OCI-LY3 (cell line): ENCODE measurements around the gene MAGI2.

Experiments used
- H2AFZ ChIP-seq: fragments of 200-600, 300-600 bp; shearing (Covaris generic); 2 replicates; pipeline ENCODE4 v1.6.0; 2014; ENCODE audit warnings: antibody characterized with exemption, low read depth, low read length
- H3K27ac ChIP-seq: fragments of 200-600, 300-600 bp; sonication (generic); 2 replicates; pipeline ENCODE4 v1.5.1; 2014; ENCODE audit warnings: mild to moderate bottlenecking, low read length, moderate library complexity, mixed read lengths
- H3K27me3 ChIP-seq: fragments of 200-600, 300-600 bp; sonication (generic); 2 replicates; pipeline ENCODE4 v1.6.1; 2014; ENCODE audit warnings: low read depth, low read length, mixed read lengths
- H3K36me3 ChIP-seq: fragments of 200-600, 300-600 bp; sonication (generic); replicated peaks from 2 replicates; pipeline ENCODE3; 2014; ENCODE audit warnings: low read depth, low read length, mixed read lengths
- H3K4me1 ChIP-seq: fragments of 300-600, 200-600 bp; sonication (generic); 2 replicates; pipeline ENCODE4 v1.6.1; 2014; ENCODE audit warnings: low read length, mixed read lengths
- H3K4me2 ChIP-seq: fragments of 200-600, 300-600 bp; sonication (generic); 2 replicates; pipeline ENCODE4 v1.6.1; 2014; ENCODE audit warnings: low read length, mixed read lengths
- H3K4me3 ChIP-seq: fragments of 300-600, 200-600 bp; sonication (generic); 2 replicates; pipeline ENCODE4 v1.5.1; 2014; ENCODE audit warnings: antibody characterized with exemption, mild to moderate bottlenecking, low read length, moderate library complexity
- H3K79me2 ChIP-seq: fragments of 300-600, 200-600 bp; shearing (Covaris generic); 2 replicates; pipeline ENCODE4 v1.6.1; 2014; ENCODE audit warnings: mild to moderate bottlenecking, low read length, mixed read lengths
- H3K9ac ChIP-seq: fragments of 300-600, 200-600 bp; shearing (Covaris generic); 2 replicates; pipeline ENCODE4 v1.6.0; 2014; ENCODE audit warnings: mild to moderate bottlenecking, low read length, moderate library complexity
- H3K9me3 ChIP-seq: fragments of 200-600, 300-600 bp; shearing (Covaris generic); 2 replicates; pipeline ENCODE4 v1.6.1; 2014; ENCODE audit warnings: low read length, mixed read lengths; ENCODE audit not compliant: insufficient read depth
- H4K20me1 ChIP-seq: fragments of 200-600, 300-600 bp; sonication (generic); 2 replicates; pipeline ENCODE4 v1.6.1; 2016; ENCODE audit warnings: low read length, mixed read lengths; ENCODE audit not compliant: insufficient read depth
- EZH2phosphoT487 ChIP-seq: fragments of 200-600 bp; shearing (Covaris generic); IDR thresholded peaks from 2 replicates; pipeline ENCODE4 v1.6.1; 2018; ENCODE audit warnings: antibody characterized with exemption, mixed run types, low read depth
- TF ChIP-seq, protein P1 (sequence below): fragments of 200-600, 300-600 bp; sonication (generic); IDR thresholded peaks from 2 replicates; pipeline ENCODE4 v1.5.1; 2014; ENCODE audit warnings: antibody characterized with exemption, low read length, low read depth

Gene MAGI2

DNA sequence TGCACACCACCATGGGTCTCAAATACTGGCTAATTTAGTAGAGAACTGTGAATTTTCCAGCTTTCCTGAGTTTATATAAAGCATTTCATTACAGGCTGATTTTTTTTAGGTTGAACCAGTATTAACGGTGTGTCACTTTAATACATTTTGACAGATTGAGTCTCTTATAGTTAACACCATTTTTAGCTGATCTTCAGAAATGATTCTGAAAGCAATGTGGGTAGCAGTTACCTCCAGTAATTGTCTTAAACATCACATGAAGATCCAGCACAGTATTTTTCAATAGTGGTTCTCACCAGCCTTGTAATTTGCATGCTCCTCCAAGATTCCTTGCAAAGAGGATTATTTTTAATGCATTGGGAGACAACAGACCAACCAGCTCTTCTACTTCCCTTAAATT lies 961.3 kb downstream of the MAGI2 start:
- Histone ChIP-seq H3K9ac (no peak overlapping the region), H4K20me1 (no peaks in the 10 kb centered on the region), H3K79me2 (no peaks in the 10 kb centered on the region), H3K27me3 (no peaks in the 10 kb centered on the region), H3K36me3 (no peaks in the 10 kb centered on the region), H3K4me2 (no peak overlapping the region), H2AFZ (no peak overlapping the region), H3K4me1 (no peaks in the 10 kb centered on the region), H3K9me3 (no peaks in the 10 kb centered on the region), H3K4me3 (no peak overlapping the region), H3K27ac (no peak overlapping the region)
- TF ChIP-seq, protein P1, sequence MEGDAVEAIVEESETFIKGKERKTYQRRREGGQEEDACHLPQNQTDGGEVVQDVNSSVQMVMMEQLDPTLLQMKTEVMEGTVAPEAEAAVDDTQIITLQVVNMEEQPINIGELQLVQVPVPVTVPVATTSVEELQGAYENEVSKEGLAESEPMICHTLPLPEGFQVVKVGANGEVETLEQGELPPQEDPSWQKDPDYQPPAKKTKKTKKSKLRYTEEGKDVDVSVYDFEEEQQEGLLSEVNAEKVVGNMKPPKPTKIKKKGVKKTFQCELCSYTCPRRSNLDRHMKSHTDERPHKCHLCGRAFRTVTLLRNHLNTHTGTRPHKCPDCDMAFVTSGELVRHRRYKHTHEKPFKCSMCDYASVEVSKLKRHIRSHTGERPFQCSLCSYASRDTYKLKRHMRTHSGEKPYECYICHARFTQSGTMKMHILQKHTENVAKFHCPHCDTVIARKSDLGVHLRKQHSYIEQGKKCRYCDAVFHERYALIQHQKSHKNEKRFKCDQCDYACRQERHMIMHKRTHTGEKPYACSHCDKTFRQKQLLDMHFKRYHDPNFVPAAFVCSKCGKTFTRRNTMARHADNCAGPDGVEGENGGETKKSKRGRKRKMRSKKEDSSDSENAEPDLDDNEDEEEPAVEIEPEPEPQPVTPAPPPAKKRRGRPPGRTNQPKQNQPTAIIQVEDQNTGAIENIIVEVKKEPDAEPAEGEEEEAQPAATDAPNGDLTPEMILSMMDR, result no peak
- no peak for TF ChIP-seq EZH2phosphoT487

DNA sequence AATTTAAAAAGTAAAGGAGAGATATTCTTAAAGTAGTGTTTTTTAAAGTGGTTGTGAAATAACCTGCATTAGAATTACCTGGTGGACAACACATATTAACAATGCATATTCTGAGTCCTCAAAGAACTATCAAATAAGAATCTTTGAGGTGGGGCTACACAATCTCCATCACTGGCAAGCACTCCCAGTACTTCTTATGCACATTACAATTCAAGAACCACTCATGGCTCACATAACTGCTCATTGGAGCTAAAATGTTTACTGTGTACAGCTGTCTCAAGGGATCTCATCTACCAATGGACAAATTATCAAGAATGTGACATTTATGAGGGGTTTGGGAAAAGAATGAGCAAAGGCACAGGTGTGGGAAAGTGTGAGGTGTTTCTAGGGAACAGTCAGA lies 962.9 kb downstream of the MAGI2 start:
- Histone ChIP-seq H4K20me1 (no peaks in the 10 kb centered on the region), H3K9me3 (no peaks in the 10 kb centered on the region), H3K4me3 (no peak overlapping the region), H3K36me3 (no peaks in the 10 kb centered on the region), H3K27ac (no peak overlapping the region), H3K79me2 (no peaks in the 10 kb centered on the region), H2AFZ (no peak overlapping the region), H3K9ac (no peak overlapping the region), H3K4me1 (no peaks in the 10 kb centered on the region), H3K27me3 (no peaks in the 10 kb centered on the region), H3K4me2 (no peak overlapping the region)
- TF ChIP-seq EZH2phosphoT487, result no peak
- TF ChIP-seq, protein P1, result no peak

DNA sequence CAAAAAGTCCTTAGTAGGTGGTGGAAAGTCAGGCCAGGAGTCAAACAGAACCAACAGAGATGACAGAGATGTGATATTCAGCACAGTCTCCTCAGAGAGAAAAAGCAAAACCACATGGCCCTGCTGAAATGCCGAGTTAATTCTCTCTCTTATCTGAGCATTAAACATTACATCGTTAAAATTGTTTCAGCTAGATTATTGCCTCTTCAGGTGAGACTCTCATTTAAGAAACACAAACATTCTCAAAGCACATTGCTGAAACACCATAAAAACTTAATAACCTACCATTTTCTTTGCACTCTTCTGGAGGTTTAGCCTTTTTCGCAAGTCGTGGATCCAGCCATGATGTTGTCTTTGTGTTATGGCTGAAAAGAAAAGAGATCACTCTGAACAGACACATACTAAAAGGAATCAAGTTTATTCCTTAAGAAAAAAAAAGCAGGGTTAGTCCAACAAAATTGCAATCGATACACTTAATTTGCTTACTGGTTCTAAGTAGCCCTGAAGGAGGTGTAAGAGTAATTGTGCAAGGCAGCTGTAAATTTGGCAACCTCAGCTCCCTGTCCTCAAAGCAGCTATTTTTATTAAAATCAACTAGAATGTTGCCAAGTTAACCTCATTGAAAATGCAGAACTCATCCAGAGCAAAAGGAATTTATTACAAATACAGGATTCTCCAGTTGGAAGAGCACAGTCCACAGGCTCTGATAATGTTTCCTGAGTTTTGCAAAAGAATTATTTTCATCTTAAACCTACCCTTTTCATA lies 963.8 kb downstream of the MAGI2 start:
- Histone ChIP-seq H3K4me1 (no peaks in the 10 kb centered on the region), H3K4me3 (no peak overlapping the region), H3K79me2 (no peaks in the 10 kb centered on the region), H2AFZ (no peak overlapping the region), H3K4me2 (no peak overlapping the region), H3K36me3 (no peaks in the 10 kb centered on the region), H3K27me3 (no peaks in the 10 kb centered on the region), H3K27ac (no peak overlapping the region), H3K9ac (no peak overlapping the region), H4K20me1 (no peaks in the 10 kb centered on the region), H3K9me3 (no peaks in the 10 kb centered on the region)
- TF ChIP-seq, protein P1, result no peak
- no peak for TF ChIP-seq EZH2phosphoT487

DNA sequence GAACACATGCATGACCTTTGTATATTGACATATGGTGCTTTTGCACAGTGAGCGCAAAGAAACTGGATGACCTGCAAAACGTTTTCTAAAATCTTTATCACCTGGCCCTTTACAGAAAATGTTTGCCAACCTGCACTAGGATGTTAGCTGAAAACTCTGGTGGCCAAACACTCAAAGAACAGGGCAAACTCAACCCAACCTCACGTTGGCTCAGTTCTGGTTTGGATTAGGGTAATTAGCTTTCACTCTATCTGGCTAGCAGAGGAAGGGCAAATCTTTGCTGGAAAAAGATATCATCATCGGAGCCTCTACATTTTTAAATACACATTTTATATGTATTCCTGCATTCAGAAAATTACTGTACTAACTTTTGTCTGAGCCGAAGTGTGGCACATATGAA lies 966.0 kb downstream of the MAGI2 start:
- Histone ChIP-seq H3K9me3 (no peaks in the 10 kb centered on the region), H3K4me1 (no peaks in the 10 kb centered on the region), H3K36me3 (no peaks in the 10 kb centered on the region), H3K27ac (no peak overlapping the region), H3K4me3 (no peak overlapping the region), H3K9ac (no peak overlapping the region), H3K4me2 (no peak overlapping the region), H3K27me3 (no peaks in the 10 kb centered on the region), H3K79me2 (no peaks in the 10 kb centered on the region), H4K20me1 (no peaks in the 10 kb centered on the region), H2AFZ (no peak overlapping the region)
- TF ChIP-seq, protein P1, result no peak
- TF ChIP-seq EZH2phosphoT487, result no peak
